Kidney (tissue), 14 donors: ENCODE data around the gene CD164. TPM values are rescaled to one million over a fixed set of nuclear protein-coding genes. Genes with fewer than 3 reads are reported as not detected.

Experiments used
- DNase-seq, 5 donors: peaks; one replicate each; pipeline ENCODE4 v3.0.0-alpha.2; 2013 to 2020
- FAIRE-seq: peaks from 2 replicates; lab custom pipeline; 2012; peaks lifted over from hg19 to GRCh38; lab: Jason Lieb, UNC
- H3K27ac ChIP-seq, 2 donors: one replicate each; pipeline ENCODE4 v1.7.0; 2013; ENCODE audit warnings: low read depth in 2 of 2, low read length in 2 of 2, inconsistent platforms in 1 of 2
- H3K27me3 ChIP-seq: one replicate; pipeline ENCODE4 v1.7.1; 2013; ENCODE audit warnings: low read length, inconsistent platforms; ENCODE audit not compliant: control insufficient read depth, insufficient read depth
- H3K36me3 ChIP-seq, 3 donors: one replicate each; pipeline versions ENCODE4 v1.7.0 to v1.7.1; 2013; ENCODE audit warnings: low read length in 3 of 3, control low read depth in 1 of 3, inconsistent platforms in 1 of 3; ENCODE audit not compliant: insufficient read depth in 3 of 3, control insufficient read depth in 2 of 3
- H3K4me1 ChIP-seq, 3 donors: one replicate each; pipeline versions ENCODE4 v1.7.0 to v1.7.1; 2013; ENCODE audit warnings: low read length in 3 of 3, inconsistent platforms in 1 of 3, low read depth in 1 of 3; ENCODE audit not compliant: control insufficient read depth in 2 of 3, insufficient read depth in 2 of 3
- H3K4me3 ChIP-seq, 3 donors: one replicate each; pipeline versions ENCODE4 v1.7.0 to v1.8.1; 2013; ENCODE audit warnings: low read length in 3 of 3, control low read depth in 1 of 3, inconsistent platforms in 1 of 3
- H3K9ac ChIP-seq, 3 donors: one replicate each; pipeline versions ENCODE4 v1.7.0 to v1.7.1; 2013; ENCODE audit warnings: low read length in 3 of 3, control low read depth in 1 of 3, inconsistent platforms in 1 of 3
- H3K9me3 ChIP-seq, 3 donors: one replicate each; pipeline versions ENCODE4 v1.7.0 to v1.7.1; 2013; ENCODE audit warnings: low read length in 3 of 3, control low read depth in 1 of 3, inconsistent platforms in 1 of 3; ENCODE audit not compliant: control insufficient read depth in 2 of 3, insufficient read depth in 1 of 3
- CTCF ChIP-seq: IDR thresholded peaks from 3 replicates; pipeline ENCODE4 v1.5.1; 2012; ENCODE audit warnings: mild to moderate bottlenecking, moderate library complexity, borderline replicate concordance; ENCODE audit not compliant: insufficient read depth; ENCODE audit errors: extremely low read depth
- intact Hi-C: fragments of 100-400 bp; cut with DNase I; formaldehyde crosslinking; loops from one replicate; pipeline ENCODE4 v1.11.1; 2022
- polyA plus RNA-seq: library from polyadenylated mRNA; stranded (reverse); fragments of 350-450 nt; fragmentation: Illumina TruSeq; extraction: RNeasy Lipid Tissue Mini Kit (QIAGEN cat#74804); gene quantifications from one replicate; pipeline ENCODE4 v1.2.3, GENCODE V29; 2014; ENCODE audit warnings: low read depth, low replicate concordance; ENCODE audit not compliant: insufficient read depth
- total RNA-seq: library from RNA; stranded (reverse); fragmentation: NEBNext Ultra II Directional; extraction: Animal tissue kit (Norgen Biotek cat#: 25700); gene quantifications from one replicate; pipeline ENCODE4 v1.2.1, GENCODE V29; 2021
- donor health status: control.
- donor health status: control.
- donor health status: control.
- donor health status: control.
- donor health status: control.
- donor health status: DM: yes; HTN: yes; CAD: no.
- donor health status: Normal renal cell carcinoma (clear cell type).

Gene CD164
- total and polyA plus RNA-seq, 2 donors from 2014 or later = 205 to 267 TPM

GRCh38 chr6:109351231-109352130 is 30.8 kb downstream of the CD164 start:
- FAIRE-seq = no peak
- Histone ChIP-seq H3K36me3 (peaks cover 0 to 5% (median 2%) of the 10 kb centered on the region in 3 donors), H3K9ac (no peak overlapping the region), H3K27me3 (no peaks in the 10 kb centered on the region), H3K4me1 (peaks cover 0 to 17% (median 8%) of the 10 kb centered on the region in 3 donors), H3K4me3 (no peak overlapping the region), H3K27ac (no peak overlapping the region), H3K9me3 (no peaks in the 10 kb centered on the region)
- no peak for TF ChIP-seq CTCF
- DNase-seq = no peak
- intact Hi-C loops = no loop called here

GRCh38 chr6:109349419-109349987 is 32.8 kb downstream of the CD164 start:
- H3K9me3 ChIP-seq = no peaks in the 10 kb centered on the region
- intact Hi-C loops = no loop called here
- TF ChIP-seq CTCF = no peak
- H3K36me3 ChIP-seq = peaks cover 0 to 4% (median 2%) of the 10 kb centered on the region in 3 donors
- H3K4me3 ChIP-seq = no peak overlapping the region
- no peak overlapping the region for H3K27ac ChIP-seq
- DNase-seq (peak in 2 of 5 donors; percentile 17 to 60), FAIRE-seq (no peak)
- H3K9ac ChIP-seq = no peak overlapping the region
- H3K27me3 ChIP-seq = no peaks in the 10 kb centered on the region
- peaks cover 0 to 17% (median 8%) of the 10 kb centered on the region in 3 donors for H3K4me1 ChIP-seq

DNA sequence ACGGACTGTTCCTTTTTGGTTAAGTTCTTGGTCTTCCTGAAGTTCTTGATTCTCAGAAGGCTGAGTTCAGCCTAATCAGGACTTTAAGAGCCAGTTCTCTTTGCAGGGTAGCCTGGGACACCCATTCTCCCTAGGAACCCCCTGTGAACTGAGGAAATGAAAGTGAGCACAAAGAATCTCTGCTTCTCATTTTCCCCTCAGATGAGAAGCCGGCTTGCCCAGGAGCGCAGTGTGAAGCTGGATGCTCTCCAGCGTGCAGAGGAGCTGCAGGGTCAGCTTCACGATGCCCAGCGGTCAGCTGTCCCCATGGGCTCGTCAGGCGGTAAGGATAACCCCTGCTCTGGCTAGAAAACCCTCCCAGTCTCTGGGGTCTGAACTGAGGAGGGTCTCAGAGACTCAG is 34.0 kb downstream of the CD164 start:
- FAIRE-seq (no peak), DNase-seq (no peak)
- intact Hi-C loops = no loop called here

More for the DNA sequence above, 34.0 kb downstream of the CD164 start:
- no peaks in the 10 kb centered on the region for H3K36me3 ChIP-seq
- H3K27me3 ChIP-seq = no peaks in the 10 kb centered on the region
- H3K4me3 ChIP-seq = no peak overlapping the region
- H3K9me3 ChIP-seq = no peaks in the 10 kb centered on the region
- H3K27ac ChIP-seq = no peak overlapping the region
- no peak for TF ChIP-seq CTCF
- no peak overlapping the region for H3K9ac ChIP-seq
- H3K4me1 ChIP-seq = peaks cover 0 to 17% (median 8%) of the 10 kb centered on the region in 3 donors
